Keratinocyte (primary cell): ENCODE results near the gene CACNB2.

Experiments used
- CTCF ChIP-seq, 3 experiments: IDR thresholded peaks in 1 of 3; conservative IDR thresholded peaks in 1 of 3; optimal IDR thresholded peaks in 1 of 3; 2 replicates in 2 of 3; 3 replicates in 1 of 3; pipeline versions ENCODE3 to v1.5.1; 2011; ENCODE audit warnings: low read length in 3 of 3, mild to moderate bottlenecking in 3 of 3, moderate library complexity in 2 of 3, control low read depth in 1 of 3, inconsistent platforms in 1 of 3; ENCODE audit not compliant: insufficient read depth in 2 of 3; ENCODE audit errors: extremely low read depth in 1 of 3
- EZH2 ChIP-seq: IDR thresholded peaks from one replicate; pipeline ENCODE4 v1.6.1; 2012; ENCODE audit warnings: inconsistent platforms, mild to moderate bottlenecking, low read length, moderate library complexity

- TF ChIP-seq CTCF (optimal IDR thresholded peaks at IDR 0.05 in 1 of 3, IDR thresholded peaks at IDR 0.05 in 1 of 3, conservative IDR thresholded peaks at IDR 0.05 in 1 of 3; ENCODE audit: extremely low read depth in 1 of 3, insufficient read depth in 2 of 3, low read length in 3 of 3) (no peak), EZH2 (no peak)
Observed at GRCh38 chr10:18341055-18341454, 200.8 kb downstream of the CACNB2 start.
